ENCODE measurements around the gene CDC42EP2. TPM values are rescaled to one million over a fixed set of nuclear protein-coding genes. Genes with fewer than 3 reads are reported as not detected.

The CDC42EP2 gene
- total and polyA plus RNA-seq, 2 donors (not counting 3 experiments of a cell fraction or from before 2014, with no cell fraction given), result 23.9 to 26.4 TPM

DNA sequence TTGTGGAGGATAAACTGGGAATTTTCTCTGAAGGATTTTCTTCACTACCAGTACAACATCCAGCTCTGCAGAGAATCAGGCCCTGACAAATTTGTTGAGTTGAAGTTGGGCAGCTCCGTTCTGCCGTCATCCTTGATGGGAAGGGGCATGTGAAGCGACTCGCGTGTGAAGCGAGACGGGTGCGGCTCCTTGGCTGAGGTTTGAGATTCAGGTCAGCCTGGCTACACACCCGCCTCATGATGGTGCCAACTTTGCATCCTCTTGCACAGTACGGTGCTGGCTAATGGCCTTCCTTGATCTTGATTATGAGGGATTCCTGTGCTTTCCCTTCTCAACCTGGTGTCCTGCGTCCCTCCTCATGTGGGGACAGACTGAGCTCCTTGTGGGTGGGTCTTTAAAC, 19.7 kb upstream of the CDC42EP2 start:
- H3K9me3 ChIP-seq (replicated peaks; ENCODE audit: control insufficient read depth, insufficient read depth, low read length), result no peaks in the 10 kb centered on the region
- no TSS peak for BruUV-seq (replicated peaks)
- H3K27me3 ChIP-seq (ENCODE audit: control insufficient read depth in 2 of 2, insufficient read depth in 2 of 2, low read length in 2 of 2), result no peaks in the 10 kb centered on the region
- intact Hi-C loops (cut with micrococcal nuclease) (no loop called here), dilution Hi-C loops (cut with MboI; ENCODE audit: extremely low pct_ligation_motif_present, low sequenced_read_pairs) (no loop called here)
- CTCF ChIA-PET, result interaction anchor here (9.8 kb wide), 1 partner anchor 20 kb away, joined by 103 read pairs; the partner anchor contains the start of gene CDC42EP2
- no peaks in the 10 kb centered on the region for H3K9me1 ChIP-seq (replicated peaks; ENCODE audit: control insufficient read depth, extremely low read depth, insufficient read depth, low read length)
- no peak for FAIRE-seq
- H3K4me2 ChIP-seq (ENCODE audit: insufficient read depth, low read length), result no peak overlapping the region
- POLR2A ChIA-PET, result no interaction called here
- no peak overlapping the region for H3K27ac ChIP-seq (ENCODE audit: insufficient read depth, low read depth, low read length)
- TF ChIP-seq POLR2A (IDR thresholded peaks at IDR 0.05; ENCODE audit: low read depth, low read length) (no peak), CTCF (IDR thresholded peaks at IDR 0.05; ENCODE audit: extremely low read depth in 1 of 2, insufficient read depth in 1 of 2, low read depth in 1 of 2, low read length in 2 of 2) (no peak), FOS (IDR thresholded peaks at IDR 0.05; ENCODE audit: borderline replicate concordance, insufficient read depth, low read length) (no peak), MYC (IDR thresholded peaks at IDR 0.05; ENCODE audit: low read depth, low read length) (no peak), EZH2 (IDR thresholded peaks at IDR 0.05; ENCODE audit: borderline replicate concordance, low read depth, low read length, severe bottlenecking) (no peak), GATA2 (IDR thresholded peaks at IDR 0.05; ENCODE audit: insufficient read depth, insufficient read length, low read depth, low read length) (no peak)
- no peak overlapping the region for H3K9ac ChIP-seq (replicated peaks; ENCODE audit: extremely low read depth, insufficient read depth, low read length)
- peaks cover 23% of the 10 kb centered on the region for H3K4me1 ChIP-seq (ENCODE audit: control insufficient read depth, extremely low read depth, insufficient read depth, low read length)
- H4K20me1 ChIP-seq (replicated peaks; ENCODE audit: control insufficient read depth, extremely low read depth, insufficient read depth, low read length), result no peaks in the 10 kb centered on the region
- no peak for DNase-seq (ENCODE audit: low read depth, low spot score)
- no peak overlapping the region for H2AFZ ChIP-seq (ENCODE audit: low read depth, low read length)
- no peak overlapping the region for H3K4me3 ChIP-seq (replicated peaks in 1 of 3; ENCODE audit: insufficient read depth in 1 of 3, low read depth in 1 of 3, low read length in 3 of 3)
- no peaks in the 10 kb centered on the region for H3K79me2 ChIP-seq (ENCODE audit: control insufficient read depth, insufficient read depth, low read length)
- H3K36me3 ChIP-seq (ENCODE audit: control insufficient read depth in 2 of 2, extremely low read depth in 1 of 2, insufficient read depth in 2 of 2, low read length in 2 of 2), result peaks cover 0 to 5% of the 10 kb centered on the region in 2 experiments

Measured in endothelial cell of umbilical vein (primary cell).